NCI-H2171 treated with DMSO at 0.1 percent for 48 hours (cell line): Measurements from ENCODE around the gene ZNF346.

Experiments used
- DNase-seq: peaks from one replicate; lab custom pipeline; 2025; lab: John Stamatoyannopoulos, UW

Gene ZNF346

DNA sequence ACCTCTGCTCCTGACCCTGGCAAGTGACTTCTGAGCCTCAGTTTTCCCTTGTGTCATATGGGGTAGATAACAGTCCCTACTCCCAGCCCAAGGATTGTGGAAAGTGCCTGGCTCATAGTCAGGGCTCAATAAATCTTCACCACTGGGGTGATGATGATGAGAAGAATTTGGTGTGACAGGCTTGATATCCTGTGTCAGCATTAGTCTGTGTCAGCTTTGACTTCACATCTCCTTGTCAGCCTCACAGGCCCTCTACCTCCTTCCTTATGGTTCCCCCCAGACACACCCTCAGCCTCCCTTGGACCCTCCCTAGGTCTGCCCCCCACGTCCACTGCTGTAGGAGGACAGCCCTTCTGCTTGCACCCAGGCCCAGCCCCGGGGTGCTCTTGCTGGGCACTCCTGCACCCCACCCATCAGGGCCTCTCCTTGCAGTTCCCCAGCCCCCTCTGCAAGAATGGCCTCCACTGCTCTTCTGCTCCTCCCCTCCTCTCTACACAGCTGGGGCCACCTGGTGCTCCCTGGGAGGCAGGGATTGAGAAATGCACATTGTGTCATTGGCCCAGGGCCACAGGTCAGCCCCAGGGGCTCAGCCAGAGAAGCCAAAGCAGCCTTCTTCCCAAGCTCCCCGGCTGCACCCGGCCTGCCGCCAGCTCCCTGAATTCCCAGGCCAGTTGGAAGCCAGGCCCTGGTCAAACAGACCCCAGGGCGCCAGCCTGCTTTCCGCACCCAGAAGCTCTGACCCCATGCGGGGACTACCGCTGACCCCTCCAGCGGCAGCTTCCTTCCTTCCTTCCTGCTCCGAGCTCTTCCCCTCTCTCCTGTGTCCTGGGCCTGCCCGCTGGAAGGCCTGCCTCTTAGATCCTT, 72.0 kb downstream of the ZNF346 start:
- no peak for DNase-seq

DNA sequence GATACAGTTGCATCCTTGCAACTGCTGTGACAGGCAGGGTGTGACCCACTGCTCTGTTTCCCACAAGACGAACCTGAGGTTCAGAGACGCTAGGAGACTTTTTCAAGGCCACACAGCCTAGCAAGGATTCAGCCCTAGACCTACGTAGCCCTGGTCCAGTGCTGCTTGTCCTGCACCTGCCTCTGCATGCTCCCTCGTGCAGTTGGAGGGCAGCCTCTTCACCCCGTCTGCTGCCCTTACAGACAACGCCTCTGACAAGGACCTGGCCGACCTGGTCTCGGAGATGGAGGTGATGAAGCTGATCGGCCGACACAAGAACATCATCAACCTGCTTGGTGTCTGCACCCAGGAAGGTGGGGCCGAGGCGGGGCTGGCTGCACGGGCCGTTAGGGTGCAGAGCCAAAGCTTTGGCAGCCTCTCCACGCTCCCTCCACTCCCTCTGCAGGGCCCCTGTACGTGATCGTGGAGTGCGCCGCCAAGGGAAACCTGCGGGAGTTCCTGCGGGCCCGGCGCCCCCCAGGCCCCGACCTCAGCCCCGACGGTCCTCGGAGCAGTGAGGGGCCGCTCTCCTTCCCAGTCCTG, 72.7 kb downstream of the ZNF346 start:
- DNase-seq: no peak

DNA sequence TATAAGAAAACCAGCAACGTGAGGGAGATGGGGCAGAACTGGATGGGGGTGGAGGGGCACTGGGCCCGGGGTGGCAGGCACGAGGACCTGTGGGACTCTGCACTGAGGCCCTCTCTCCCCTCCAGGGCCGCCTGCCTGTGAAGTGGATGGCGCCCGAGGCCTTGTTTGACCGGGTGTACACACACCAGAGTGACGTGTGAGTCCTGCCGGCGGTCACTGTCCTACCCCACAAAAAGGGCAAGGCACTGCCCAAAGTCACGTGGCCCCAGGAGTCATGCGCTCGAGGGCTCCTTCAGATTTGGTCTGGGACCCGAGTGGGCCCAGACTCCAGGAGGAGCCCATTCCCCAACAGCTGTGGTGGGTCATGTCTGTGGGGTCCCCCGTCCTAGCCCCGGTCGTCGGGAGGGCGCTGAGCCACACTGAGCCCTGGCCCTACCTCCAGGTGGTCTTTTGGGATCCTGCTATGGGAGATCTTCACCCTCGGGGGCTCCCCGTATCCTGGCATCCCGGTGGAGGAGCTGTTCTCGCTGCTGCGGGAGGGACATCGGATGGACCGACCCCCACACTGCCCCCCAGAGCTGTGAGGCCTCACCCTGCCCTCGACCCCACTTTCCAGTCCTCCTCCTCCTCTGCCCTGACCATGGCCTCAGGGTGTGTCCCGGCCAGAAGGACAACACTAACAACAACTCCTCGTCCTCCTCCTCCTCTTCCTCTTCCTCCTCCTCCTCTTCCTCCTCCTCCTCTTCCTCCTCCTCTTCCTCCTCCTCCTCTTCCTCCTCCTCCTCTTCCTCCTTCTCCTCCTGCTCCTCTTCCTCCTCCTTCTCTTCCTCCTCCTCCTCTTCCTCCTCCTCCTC, 73.9 kb downstream of the ZNF346 start:
- DNase-seq: no peak

DNA sequence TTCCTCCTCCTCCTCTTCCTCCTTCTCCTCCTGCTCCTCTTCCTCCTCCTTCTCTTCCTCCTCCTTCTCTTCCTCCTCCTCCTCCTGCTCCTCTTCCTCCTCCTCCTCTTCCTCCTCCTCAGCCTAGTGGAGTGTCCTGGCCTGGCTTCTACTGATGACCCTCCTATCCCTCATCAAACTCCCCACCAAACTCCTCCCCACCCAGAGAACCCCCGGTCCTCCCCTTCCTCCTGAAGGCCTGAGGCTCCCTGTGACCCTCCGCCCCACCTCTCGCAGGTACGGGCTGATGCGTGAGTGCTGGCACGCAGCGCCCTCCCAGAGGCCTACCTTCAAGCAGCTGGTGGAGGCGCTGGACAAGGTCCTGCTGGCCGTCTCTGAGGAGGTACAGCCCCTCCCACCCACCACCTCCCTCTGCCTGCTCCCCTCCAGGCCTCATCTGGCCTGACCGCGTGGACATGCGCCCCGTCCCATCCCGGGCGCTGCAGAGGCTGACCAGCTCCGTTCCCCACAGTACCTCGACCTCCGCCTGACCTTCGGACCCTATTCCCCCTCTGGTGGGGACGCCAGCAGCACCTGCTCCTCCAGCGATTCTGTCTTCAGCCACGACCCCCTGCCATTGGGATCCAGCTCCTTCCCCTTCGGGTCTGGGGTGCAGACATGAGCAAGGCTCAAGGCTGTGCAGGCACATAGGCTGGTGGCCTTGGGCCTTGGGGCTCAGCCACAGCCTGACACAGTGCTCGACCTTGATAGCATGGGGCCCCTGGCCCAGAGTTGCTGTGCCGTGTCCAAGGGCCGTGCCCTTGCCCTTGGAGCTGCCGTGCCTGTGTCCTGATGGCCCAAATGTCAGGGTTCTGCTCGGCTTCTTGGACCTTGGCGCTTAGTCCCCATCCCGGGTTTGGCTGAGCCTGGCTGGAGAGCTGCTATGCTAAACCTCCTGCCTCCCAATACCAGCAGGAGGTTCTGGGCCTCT, 74.8 kb downstream of the ZNF346 start:
- DNase-seq: no peak

DNA sequence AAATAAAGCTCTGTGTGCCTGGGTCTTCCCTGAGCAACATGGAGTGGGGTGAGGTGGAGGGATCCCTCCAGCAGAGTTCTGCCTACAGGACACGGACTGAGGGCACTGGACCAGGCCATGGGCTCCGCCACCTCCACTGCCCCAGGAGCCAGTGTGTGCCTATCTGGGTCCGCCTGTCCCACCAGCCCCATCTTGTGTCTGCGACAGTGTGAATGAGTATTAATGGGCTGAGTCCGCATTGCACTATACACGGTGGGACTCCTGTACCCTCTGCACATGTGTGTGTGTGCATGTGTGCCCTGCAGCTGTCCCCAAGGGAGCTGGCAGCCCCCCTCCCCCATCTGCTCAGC, 75.6 kb downstream of the ZNF346 start:
- no peak for DNase-seq

DNA sequence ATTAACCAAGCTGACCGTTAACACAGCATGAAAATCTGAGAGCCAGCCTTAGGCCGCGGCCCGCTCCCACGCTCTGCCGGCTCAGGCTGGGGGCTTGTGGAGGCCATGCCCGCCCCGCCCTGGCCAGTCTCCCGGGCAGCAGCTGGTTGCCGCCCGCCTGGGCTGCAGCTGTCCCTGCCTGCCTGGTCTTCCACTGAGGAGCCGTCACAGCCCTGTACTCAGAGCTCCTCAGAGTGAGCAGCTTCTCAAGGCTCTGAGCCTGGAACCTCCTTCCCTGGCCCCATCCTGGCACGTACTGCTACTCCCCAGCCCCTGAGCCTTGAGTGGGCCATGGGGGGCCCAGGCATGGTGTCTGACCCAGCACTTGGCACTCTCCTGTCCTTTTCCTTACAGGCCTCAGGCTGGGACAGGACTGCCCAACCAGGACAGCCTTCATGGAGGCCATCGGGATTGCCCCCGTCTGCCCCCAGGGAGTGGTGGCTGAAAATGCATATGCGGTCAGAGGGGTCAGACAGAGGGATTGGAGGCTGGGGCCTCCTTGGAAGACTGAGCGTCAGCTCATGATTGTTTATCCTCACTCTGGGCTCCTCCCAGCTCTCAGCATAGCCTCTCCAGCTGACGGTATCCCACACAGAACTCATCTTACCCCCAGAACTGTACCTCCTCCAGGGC, 76.1 kb downstream of the ZNF346 start:
- DNase-seq: no peak

GRCh38 chr5:177099422-177100093, 77.1 kb downstream of the ZNF346 start:
- no peak for DNase-seq

- DNase-seq: no peak
Measured at GRCh38 chr5:177100714-177101121, 78.2 kb downstream of the ZNF346 start.

DNA sequence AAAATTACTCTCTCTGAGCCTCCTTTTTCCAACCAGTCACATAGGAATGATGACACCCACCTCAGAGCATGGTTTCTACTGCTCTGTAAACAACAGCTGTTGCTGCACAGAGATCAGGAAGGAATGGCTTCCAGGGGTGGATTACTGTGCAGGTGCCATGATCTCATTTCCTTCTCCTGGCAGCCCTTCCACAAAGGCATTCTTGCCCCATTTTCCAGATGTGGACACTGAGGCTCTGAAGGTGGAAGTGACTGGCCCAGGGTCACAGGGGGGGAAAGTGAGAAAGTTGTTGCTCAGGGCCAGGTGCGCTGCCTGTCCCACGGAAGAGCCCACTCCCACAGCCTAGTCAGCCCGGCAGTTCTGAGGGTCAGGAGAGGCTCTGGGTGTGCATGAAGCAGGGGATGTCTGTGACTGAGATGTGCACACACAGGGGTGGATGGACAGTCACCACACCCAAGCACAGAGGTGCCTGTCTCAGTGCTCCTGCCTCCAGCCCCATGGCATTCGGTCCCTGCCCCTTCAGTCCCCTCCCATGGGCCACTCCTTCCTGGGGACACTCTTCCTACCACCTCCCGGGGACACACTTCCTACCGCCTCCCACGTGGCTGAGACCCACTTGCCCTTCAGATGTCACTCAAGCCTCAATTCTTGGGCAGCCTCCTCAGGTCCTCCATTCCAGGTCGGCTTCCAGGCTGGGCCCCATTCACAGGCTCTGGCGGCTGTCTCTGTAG, 81.2 kb downstream of the ZNF346 start:
- peak; percentile 26 for DNase-seq

GRCh38 chr5:177105691-177106476, 83.4 kb downstream of the ZNF346 start:
- no peak for DNase-seq

GRCh38 chr5:177107159-177107558, 84.7 kb downstream of the ZNF346 start:
- no peak for DNase-seq

DNA sequence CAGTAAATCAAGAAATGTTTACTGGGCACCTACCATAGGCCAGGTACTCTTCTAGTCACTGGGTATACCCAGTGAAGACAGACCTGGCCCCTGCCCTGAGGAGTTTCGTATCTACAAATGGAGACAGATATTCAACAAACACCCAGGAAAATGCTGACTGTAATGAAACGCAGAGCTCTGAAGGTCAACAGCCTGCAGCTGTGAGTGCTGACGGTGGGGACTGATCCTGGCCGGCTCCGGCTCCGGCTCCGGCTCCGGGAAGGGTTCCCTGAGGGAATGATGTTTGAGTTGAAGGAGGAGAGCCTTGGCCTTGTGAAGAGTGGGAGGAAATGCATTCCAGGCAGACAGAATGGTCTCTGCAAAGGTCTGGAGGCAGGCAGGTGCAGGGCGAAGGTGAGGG, 87.3 kb downstream of the ZNF346 start:
- no peak for DNase-seq

DNA sequence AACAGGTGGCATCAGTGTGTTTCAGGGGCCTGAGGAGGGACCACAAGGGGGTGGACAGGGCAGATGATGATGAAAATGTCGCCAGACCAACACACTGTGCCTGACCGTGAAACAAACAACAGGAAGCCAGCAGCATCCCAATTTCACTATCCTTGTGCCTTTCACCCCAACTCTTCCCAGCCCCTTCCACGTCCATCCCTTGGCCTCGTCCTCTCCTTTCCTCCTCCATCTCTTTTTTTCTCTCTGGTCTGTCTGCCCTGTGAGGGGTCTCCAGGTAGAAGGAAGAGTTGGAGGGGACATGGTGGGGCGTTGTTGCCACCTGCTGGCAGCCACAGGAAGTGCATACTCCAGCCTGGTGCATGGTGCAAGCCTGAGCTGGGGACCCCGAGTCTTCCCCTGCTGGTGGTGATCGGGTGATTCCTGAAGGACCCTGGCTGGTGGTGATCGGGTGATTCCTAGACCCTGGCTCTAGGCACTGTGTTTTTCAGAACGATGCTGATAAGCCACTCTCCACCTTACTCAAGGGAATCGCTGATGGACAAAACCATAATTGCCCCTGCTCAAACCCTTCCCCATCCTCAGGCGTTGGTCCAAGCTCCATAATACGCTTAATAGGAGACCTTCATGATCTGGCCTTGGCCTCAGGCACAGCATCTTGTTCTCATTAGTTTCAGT, 89.4 kb downstream of the ZNF346 start:
- peak; percentile 53 for DNase-seq

DNA sequence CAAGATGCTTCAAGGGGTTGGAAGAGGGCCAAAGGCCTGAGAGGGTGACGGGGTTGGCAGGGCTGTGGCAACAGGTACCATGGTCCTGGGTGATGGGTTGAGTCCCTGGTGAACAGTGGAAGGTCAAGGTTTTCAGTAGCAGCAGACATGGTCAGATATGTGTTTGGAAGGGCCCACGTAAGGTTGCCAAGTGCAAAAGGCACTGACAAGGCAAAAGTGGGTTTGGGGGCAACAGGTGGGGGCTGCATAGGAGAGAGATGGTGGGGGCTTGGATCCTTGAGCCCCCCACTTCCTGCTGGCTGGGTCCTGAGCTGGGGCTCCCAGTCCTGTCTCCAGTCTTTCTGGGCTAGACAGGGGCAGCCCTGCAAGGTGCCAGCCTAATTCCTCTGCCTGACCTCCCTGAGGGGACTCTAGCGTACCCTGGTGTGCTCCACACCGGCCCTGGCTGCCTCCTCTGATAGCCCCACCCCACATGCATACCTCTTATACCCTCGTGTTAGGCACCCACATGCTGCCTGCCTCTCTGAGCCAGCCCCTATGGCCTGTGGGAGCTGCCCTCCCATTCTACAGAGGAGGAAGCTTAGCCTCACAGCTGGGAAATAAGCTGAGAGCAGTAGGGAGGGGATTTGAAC, 90.2 kb downstream of the ZNF346 start:
- no peak for DNase-seq

DNA sequence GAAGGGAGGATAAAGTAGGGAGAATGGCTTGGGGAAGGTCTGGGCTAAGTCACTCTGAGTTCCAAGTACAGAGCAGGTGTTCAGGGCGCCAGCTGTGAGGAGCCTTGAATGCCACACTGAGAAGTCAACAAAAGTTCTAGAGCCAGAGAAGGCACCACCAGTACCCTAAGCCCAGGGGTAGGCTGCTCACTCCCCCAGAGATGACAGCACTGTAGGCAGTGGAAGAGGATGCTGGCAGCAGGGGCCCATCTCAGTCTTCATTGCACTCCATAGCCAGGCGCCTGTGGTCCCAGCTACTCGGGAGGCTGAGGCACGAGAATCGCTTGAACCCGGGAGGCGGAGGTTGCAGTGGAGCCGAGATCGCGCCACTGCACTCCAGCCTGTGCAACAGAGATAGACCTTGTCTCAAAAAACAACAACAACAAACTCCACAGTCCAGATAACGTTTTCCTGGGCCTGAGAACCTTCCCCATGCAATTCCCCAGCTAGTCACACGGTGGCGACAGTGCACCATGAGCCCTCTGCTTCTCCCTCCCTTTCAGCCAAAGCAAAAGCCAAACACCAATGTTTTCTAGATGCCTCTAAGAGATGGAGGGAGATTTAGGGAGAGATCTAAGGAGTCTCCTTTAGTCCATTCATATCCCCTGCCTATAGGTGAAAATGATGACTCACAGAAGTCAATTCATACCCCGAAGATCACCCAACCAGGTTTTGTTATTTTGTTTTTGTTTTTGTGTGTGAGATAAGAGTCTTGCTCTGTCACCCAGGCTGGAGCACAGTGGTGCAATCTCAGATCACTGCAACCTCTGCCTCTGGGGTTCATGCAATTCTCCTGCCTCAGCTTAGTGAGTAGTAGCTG, 91.3 kb downstream of the ZNF346 start:
- peak; percentile 63 for DNase-seq

DNA sequence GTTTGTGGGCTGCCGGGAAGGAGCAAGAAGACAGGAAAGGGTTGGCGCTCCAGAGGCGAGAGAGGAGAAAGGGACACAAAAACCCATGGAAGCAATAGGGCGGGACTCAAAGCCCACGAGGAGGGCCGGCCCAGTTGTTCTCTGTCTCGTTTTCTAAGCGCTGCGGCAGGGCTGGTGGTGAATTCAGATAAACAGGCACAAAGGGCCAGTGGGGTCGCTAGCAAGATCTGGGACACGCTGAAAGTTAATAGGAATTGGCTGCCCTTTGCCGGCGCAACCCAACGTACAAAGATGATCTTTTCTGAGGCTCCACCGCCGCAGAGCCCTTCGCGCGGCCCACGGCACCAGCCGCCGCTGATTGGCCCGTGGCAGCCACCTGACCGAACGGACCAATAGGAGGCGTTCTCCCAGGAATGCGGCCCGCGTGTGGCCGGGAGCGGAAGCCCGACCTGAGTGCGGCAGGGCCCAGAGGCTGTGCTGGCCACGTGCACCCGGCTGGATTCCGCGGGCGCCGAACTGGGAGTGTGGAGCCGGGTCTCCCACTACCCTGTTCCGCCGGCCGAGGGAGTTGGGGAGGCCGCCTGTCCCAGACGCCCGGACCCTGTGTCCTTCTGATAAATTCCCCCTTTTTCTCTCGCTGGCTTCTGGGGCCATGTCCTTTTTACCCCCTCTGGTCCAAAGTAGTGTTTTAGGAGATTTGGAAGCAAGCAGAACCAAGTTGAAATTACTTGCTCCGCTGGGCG, 94.3 kb downstream of the ZNF346 start:
- no peak for DNase-seq
